HCT116 (cell line): ENCODE measurements around the gene FBXL13.

Source experiments
- CTCF ChIP-seq, 3 experiments: fragments of 200-600 bp in 1 of 3; sonication (generic) in 1 of 3; IDR thresholded peaks in 2 of 3; conservative IDR thresholded peaks in 1 of 3; 2 replicates each; pipeline ENCODE4 v1.5.1; 2012 to 2017; ENCODE audit warnings: low read depth in 2 of 3, low read length in 2 of 3, antibody characterized with exemption in 1 of 3, borderline replicate concordance in 1 of 3, control low read depth in 1 of 3, mild to moderate bottlenecking in 1 of 3, mixed read lengths in 1 of 3, mixed run types in 1 of 3, moderate library complexity in 1 of 3; ENCODE audit not compliant: insufficient read depth in 1 of 3
- EZH2 ChIP-seq: fragments of 200-600 bp; sonication (generic); IDR thresholded peaks from 2 replicates; pipeline ENCODE4 v1.6.1; 2017; ENCODE audit warnings: antibody characterized with exemption, mixed run types
- JUND ChIP-seq: IDR thresholded peaks from 2 replicates; pipeline ENCODE4 v1.6.1; 2012
- RAD21 ChIP-seq: IDR thresholded peaks from 2 replicates; pipeline ENCODE4 v1.6.1; 2012; ENCODE audit warnings: low read depth, mild to moderate bottlenecking
- YY1 ChIP-seq: IDR thresholded peaks from 2 replicates; pipeline ENCODE4 v1.6.1; 2011; ENCODE audit warnings: low read length, low read depth, moderate library complexity, mild to moderate bottlenecking; ENCODE audit not compliant: insufficient replicate concordance; ENCODE audit errors: extremely low read depth

- TF ChIP-seq CTCF (IDR thresholded peaks at IDR 0.05 in 2 of 3, conservative IDR thresholded peaks at IDR 0.05 in 1 of 3; ENCODE audit: borderline replicate concordance in 1 of 3, insufficient read depth in 1 of 3, low read depth in 2 of 3, low read length in 2 of 3), result no peak
- no peak for TF ChIP-seq RAD21
- no peak for TF ChIP-seq YY1
- TF ChIP-seq JUND, result no peak
- TF ChIP-seq EZH2, result no peak
Measured at GRCh38 chr7:103120362-103120761, 45.8 kb upstream of the FBXL13 start.
